IMR-90 (cell line): Measurements from ENCODE around the gene ASXL1. TPM values are rescaled to one million over a fixed set of nuclear protein-coding genes. Genes with fewer than 3 reads are reported as not detected.

Experiments used
- ATAC-seq: fragments of 200-7000 bp; cut with Tn5 transposase; 2 replicates; pipeline ENCODE4 v1.9.1; 2020; ENCODE audit warnings: low read depth, mild to moderate bottlenecking, moderate library complexity
- BruUV-seq: library from RNA; stranded (reverse); fragments of 400-500 nt; replicated peaks from 2 replicates; lab custom pipeline; 2021; lab: Mats Ljungman, UMichigan
- CTCF ChIA-PET: fragments of 300-600 bp; formaldehyde crosslinking; extraction: SDS; loops from one replicate; lab custom pipeline; 2021; ENCODE audit warnings: antibody characterized with exemption; lab: Yijun Ruan, JAX
- POLR2A ChIA-PET: fragments of 300-600 bp; sonication (Branson Sonifier 250); formaldehyde crosslinking; loops from one replicate; lab custom pipeline; 2022; ENCODE audit warnings: antibody characterized with exemption; ENCODE audit not compliant: unreplicated experiment; lab: Charles Lee
- DNase-seq: peaks from one replicate; pipeline ENCODE4 v3.0.0; 2013
- H2AFZ ChIP-seq: replicated peaks from 2 replicates; pipeline ENCODE3; 2013; ENCODE audit warnings: low read length, mild to moderate bottlenecking; ENCODE audit not compliant: poor library complexity
- H2AK5ac ChIP-seq: 2 replicates; pipeline ENCODE4 v1.6.1; 2013; ENCODE audit warnings: low read depth, low read length, inconsistent platforms
- H2AK9ac ChIP-seq: replicated peaks from 2 replicates; pipeline ENCODE3; 2013; ENCODE audit warnings: mild to moderate bottlenecking, low read depth, low read length, moderate library complexity; ENCODE audit not compliant: poor library complexity
- H2BK120ac ChIP-seq: 2 replicates; pipeline ENCODE4 v1.6.1; 2013; ENCODE audit warnings: low read depth, low read length, inconsistent platforms
- H2BK15ac ChIP-seq: 3 replicates; pipeline ENCODE4 v1.6.1; 2013; ENCODE audit warnings: low read depth, low read length, inconsistent platforms
- H2BK20ac ChIP-seq: 2 replicates; pipeline ENCODE4 v1.6.1; 2013; ENCODE audit warnings: low read depth, mild to moderate bottlenecking, inconsistent platforms, low read length, moderate library complexity
- H2BK5ac ChIP-seq: 2 replicates; pipeline ENCODE4 v1.6.1; 2013; ENCODE audit warnings: mild to moderate bottlenecking, low read depth, low read length, inconsistent platforms; ENCODE audit not compliant: poor library complexity, severe bottlenecking
- H3K14ac ChIP-seq: replicated peaks from 2 replicates; pipeline ENCODE4 v1.6.1; 2013; ENCODE audit warnings: low read depth, low read length, inconsistent platforms
- H3K18ac ChIP-seq: 2 replicates; pipeline ENCODE4 v1.6.1; 2013; ENCODE audit warnings: low read depth, low read length, control low read depth
- H3K23ac ChIP-seq: 2 replicates; pipeline ENCODE4 v1.6.1; 2013; ENCODE audit warnings: low read depth, low read length, inconsistent platforms
- H3K27ac ChIP-seq: 2 replicates; pipeline ENCODE4 v1.5.1; 2013; ENCODE audit warnings: mild to moderate bottlenecking, control low read depth, low read length; ENCODE audit not compliant: insufficient read depth
- H3K27me3 ChIP-seq: 2 replicates; pipeline ENCODE4 v1.6.1; 2013; ENCODE audit warnings: low read length; ENCODE audit not compliant: control insufficient read depth, insufficient read depth
- H3K36me3 ChIP-seq: 2 replicates; pipeline ENCODE4 v1.6.1; 2013; ENCODE audit warnings: low read length, mixed read lengths; ENCODE audit not compliant: control insufficient read depth, insufficient read depth
- H3K4ac ChIP-seq: 2 replicates; pipeline ENCODE4 v1.6.1; 2013; ENCODE audit warnings: low read depth, low read length, inconsistent platforms
- H3K4me1 ChIP-seq: 2 replicates; pipeline ENCODE4 v1.6.1; 2013; ENCODE audit warnings: low read length, mixed read lengths; ENCODE audit not compliant: control insufficient read depth, insufficient read depth
- H3K4me2 ChIP-seq: 2 replicates; pipeline ENCODE4 v1.6.1; 2013; ENCODE audit warnings: low read depth, mild to moderate bottlenecking, control low read depth, low read length, moderate library complexity
- H3K4me3 ChIP-seq: 2 replicates; pipeline ENCODE4 v1.5.1; 2013; ENCODE audit warnings: low read depth, mild to moderate bottlenecking, control low read depth, low read length, moderate library complexity; ENCODE audit not compliant: insufficient read depth
- H3K56ac ChIP-seq: 2 replicates; pipeline ENCODE4 v1.6.1; 2013; ENCODE audit warnings: low read length, inconsistent platforms; ENCODE audit not compliant: insufficient read depth; ENCODE audit errors: extremely low read depth
- H3K79me1 ChIP-seq, 2 experiments: 2 replicates each; pipeline ENCODE4 v1.6.1; 2013; ENCODE audit warnings: low read length in 2 of 2, inconsistent platforms in 1 of 2, low read depth in 1 of 2
- H3K9ac ChIP-seq: 2 replicates; pipeline ENCODE4 v1.6.1; 2013; ENCODE audit warnings: low read depth, low read length, control low read depth
- H3K9me1 ChIP-seq: 2 replicates; pipeline ENCODE4 v1.6.1; 2013; ENCODE audit warnings: low read length, inconsistent platforms; ENCODE audit not compliant: insufficient read depth
- H3K9me3 ChIP-seq: 2 replicates; pipeline ENCODE4 v1.6.1; 2013; ENCODE audit warnings: low read length; ENCODE audit not compliant: control insufficient read depth, insufficient read depth
- H4K20me1 ChIP-seq: 2 replicates; pipeline ENCODE4 v1.6.1; 2013; ENCODE audit warnings: low read length, inconsistent platforms; ENCODE audit not compliant: insufficient read depth
- H4K5ac ChIP-seq: 2 replicates; pipeline ENCODE4 v1.6.1; 2013; ENCODE audit warnings: mild to moderate bottlenecking, low read depth, low read length, control low read depth
- H4K8ac ChIP-seq, 2 experiments: 2 replicates each; pipeline ENCODE4 v1.6.1; 2013; ENCODE audit warnings: low read depth in 2 of 2, low read length in 2 of 2, control low read depth in 1 of 2, inconsistent platforms in 1 of 2
- H4K91ac ChIP-seq: 2 replicates; pipeline ENCODE4 v1.6.1; 2013; ENCODE audit warnings: low read depth, low read length, inconsistent platforms; ENCODE audit not compliant: insufficient read depth
- BHLHE40 ChIP-seq: fragments of 150-350 bp; IDR thresholded peaks from 2 replicates; pipeline ENCODE4 v1.6.1; 2016; ENCODE audit warnings: mild to moderate bottlenecking, low read depth, low read length
- CHD1 ChIP-seq: IDR thresholded peaks from 2 replicates; pipeline ENCODE4 v1.6.1; 2012; ENCODE audit warnings: low read depth, low read length, improper control_type of control experiment
- FOS ChIP-seq: fragments of 150-350 bp; IDR thresholded peaks from 2 replicates; pipeline ENCODE4 v1.6.1; 2016; ENCODE audit warnings: low read depth, low read length
- MAZ ChIP-seq: IDR thresholded peaks from 2 replicates; pipeline ENCODE4 v1.6.1; 2012; ENCODE audit warnings: low read depth, mild to moderate bottlenecking, low read length, improper control_type of control experiment, moderate library complexity, borderline replicate concordance
- MXI1 ChIP-seq: IDR thresholded peaks from 2 replicates; pipeline ENCODE4 v1.6.1; 2012; ENCODE audit warnings: low read depth, mild to moderate bottlenecking, low read length, moderate library complexity, borderline replicate concordance
- NFE2L2 ChIP-seq: fragments of 150-350 bp; IDR thresholded peaks from 2 replicates; pipeline ENCODE4 v1.6.1; 2016; ENCODE audit warnings: low read depth, mild to moderate bottlenecking, low read length
- POLR2A ChIP-seq: IDR thresholded peaks from 2 replicates; pipeline ENCODE4 v1.6.1; 2012; ENCODE audit warnings: mild to moderate bottlenecking, low read depth, low read length
- RAD21 ChIP-seq: IDR thresholded peaks from 2 replicates; pipeline ENCODE4 v1.6.1; 2012; ENCODE audit warnings: low read length, improper control_type of control experiment
- RCOR1 ChIP-seq: IDR thresholded peaks from 2 replicates; pipeline ENCODE4 v1.6.1; 2012; ENCODE audit warnings: mild to moderate bottlenecking, low read length, improper control_type of control experiment; ENCODE audit not compliant: insufficient replicate concordance
- RFX5 ChIP-seq: IDR thresholded peaks from 2 replicates; pipeline ENCODE4 v1.8.0; 2012; ENCODE audit warnings: low read depth, mild to moderate bottlenecking, low read length, moderate library complexity
- SMC3 ChIP-seq: fragments of 150-350 bp; IDR thresholded peaks from 2 replicates; pipeline ENCODE4 v1.6.1; 2016; ENCODE audit warnings: low read depth, mild to moderate bottlenecking, antibody characterized with exemption, low read length, moderate library complexity
- WGBS, 2 experiments: methylation state at CpG; one replicate each; pipeline versions ENCODE4 v1.1.5 to v1.1.7; 2013; ENCODE audit warnings: missing lambda C conversion rate in 2 of 2; ENCODE audit not compliant: insufficient read length in 1 of 2; ENCODE audit errors: extremely low coverage in 2 of 2; 5-methylcytosine and 5-hydroxymethylcytosine counted together
- dilution Hi-C: fragments of 300-500 bp; cut with HindIII; formaldehyde crosslinking; loops from one replicate; pipeline ENCODE4 v1.14.3; 2018; ENCODE audit warnings: low sequenced_read_pairs; ENCODE audit not compliant: unreplicated experiment
- in situ Hi-C: fragments of 300-500 bp; cut with MboI; formaldehyde crosslinking; loops from 3 replicates; pipeline ENCODE4 v1.14.3; 2019; ENCODE audit warnings: low sequenced_read_pairs, inconsistent platforms, mixed read lengths
- intact Hi-C: fragments of 100-400 bp; cut with micrococcal nuclease; formaldehyde crosslinking; loops from 2 replicates; pipeline ENCODE4 v1.10.0; 2022
- polyA plus RNA-seq, 3 experiments: library from polyadenylated mRNA; depleted of rRNA; stranded (reverse); fragments of >200 nt; gene quantifications; 2 replicates each; pipeline ENCODE4 v1.2.3, GENCODE V29; 2012; ENCODE audit warnings: low replicate concordance in 1 of 3
- total RNA-seq: library from RNA; depleted of rRNA; stranded (reverse); fragments of >200 nt; gene quantifications from 2 replicates; pipeline ENCODE4 v1.2.3, GENCODE V29; 2012
- TF ChIP-seq, protein P1 (sequence below): conservative IDR thresholded peaks from 2 replicates; pipeline ENCODE4 v1.5.1; 2012; ENCODE audit warnings: mild to moderate bottlenecking, low read depth, low read length, improper control_type of control experiment
- TF ChIP-seq, protein P2 (sequence below): fragments of 150-350 bp; IDR thresholded peaks from 2 replicates; pipeline ENCODE4 v1.6.1; 2016; ENCODE audit warnings: low read depth, mild to moderate bottlenecking, low read length, moderate library complexity, borderline replicate concordance
- TF ChIP-seq, protein P3 (sequence below): fragments of 150-350 bp; IDR thresholded peaks from 2 replicates; pipeline ENCODE4 v1.6.1; 2017; ENCODE audit warnings: mild to moderate bottlenecking, antibody characterized with exemption, low read length, low read depth

ASXL1 gene
- total and polyA plus RNA-seq, 2 of the 4 experiments (the other 2 are of a cell fraction): 29.9 to 37.1 TPM

DNA sequence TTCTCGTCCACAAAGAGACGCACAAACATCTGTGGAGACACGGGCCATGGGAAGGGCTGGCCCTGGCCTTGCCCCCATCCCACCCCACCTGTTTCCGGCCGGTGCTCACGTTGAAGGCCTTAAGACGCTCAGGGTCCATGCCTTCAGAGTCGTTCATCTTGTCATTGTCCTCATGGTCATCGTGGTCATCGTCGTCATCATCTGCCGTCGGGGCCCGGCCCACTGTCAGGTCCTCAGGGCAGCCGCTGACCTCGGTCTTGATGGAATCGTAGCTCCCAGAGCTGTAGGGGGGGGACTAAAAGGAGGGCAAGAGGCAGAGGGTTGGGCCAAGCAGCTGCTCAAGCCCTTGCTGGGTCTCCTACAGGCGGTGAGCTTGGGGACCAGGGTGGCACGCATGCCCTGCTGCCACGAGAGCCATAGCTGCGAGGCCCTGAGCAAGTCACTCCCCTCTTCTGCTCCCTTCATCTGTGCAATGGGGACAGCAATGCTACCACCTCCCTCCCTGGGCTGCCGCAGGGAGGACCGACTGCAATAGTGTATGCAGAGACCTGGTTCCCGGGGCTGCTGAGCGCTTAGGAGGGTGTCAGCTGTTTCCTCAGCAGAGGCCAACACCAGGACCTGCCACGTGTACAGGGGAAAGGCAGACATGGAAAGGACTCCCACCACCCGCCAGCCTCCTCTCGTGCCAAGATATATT is 95.5 kb downstream of the ASXL1 start:
- H3K14ac ChIP-seq: no peak overlapping the region
- no peak overlapping the region for H3K23ac ChIP-seq
- no peak overlapping the region for H3K27ac ChIP-seq
- no peak overlapping the region for H3K4me3 ChIP-seq
- H3K9me1 ChIP-seq: peaks cover 11% of the 10 kb centered on the region; the same call in 1 of the 2 replicates
- H2AFZ ChIP-seq: no peak overlapping the region
- ATAC-seq (no peak), DNase-seq (no peak)
- H2BK15ac ChIP-seq: no peak overlapping the region
- H2BK5ac ChIP-seq: no peak overlapping the region
- H2AK5ac ChIP-seq: no peak overlapping the region
- H3K9ac ChIP-seq: no peak overlapping the region
- dilution Hi-C loops (no loop called here), intact Hi-C loops (no loop called here), in situ Hi-C loops (no loop called here)
- no peak overlapping the region for H4K8ac ChIP-seq
- peaks cover 11% of the 10 kb centered on the region for H3K4me1 ChIP-seq
- no peak overlapping the region for H4K91ac ChIP-seq
- no peaks in the 10 kb centered on the region for H3K9me3 ChIP-seq
- CTCF ChIA-PET: no interaction called here
- H4K5ac ChIP-seq: no peak overlapping the region
- H3K4me2 ChIP-seq: no peak overlapping the region
- H4K20me1 ChIP-seq: peaks cover 35% of the 10 kb centered on the region
- H2AK9ac ChIP-seq: no peak overlapping the region
- TF ChIP-seq RCOR1: no peak
- no peak for TF ChIP-seq BHLHE40
- TF ChIP-seq, protein P1, sequence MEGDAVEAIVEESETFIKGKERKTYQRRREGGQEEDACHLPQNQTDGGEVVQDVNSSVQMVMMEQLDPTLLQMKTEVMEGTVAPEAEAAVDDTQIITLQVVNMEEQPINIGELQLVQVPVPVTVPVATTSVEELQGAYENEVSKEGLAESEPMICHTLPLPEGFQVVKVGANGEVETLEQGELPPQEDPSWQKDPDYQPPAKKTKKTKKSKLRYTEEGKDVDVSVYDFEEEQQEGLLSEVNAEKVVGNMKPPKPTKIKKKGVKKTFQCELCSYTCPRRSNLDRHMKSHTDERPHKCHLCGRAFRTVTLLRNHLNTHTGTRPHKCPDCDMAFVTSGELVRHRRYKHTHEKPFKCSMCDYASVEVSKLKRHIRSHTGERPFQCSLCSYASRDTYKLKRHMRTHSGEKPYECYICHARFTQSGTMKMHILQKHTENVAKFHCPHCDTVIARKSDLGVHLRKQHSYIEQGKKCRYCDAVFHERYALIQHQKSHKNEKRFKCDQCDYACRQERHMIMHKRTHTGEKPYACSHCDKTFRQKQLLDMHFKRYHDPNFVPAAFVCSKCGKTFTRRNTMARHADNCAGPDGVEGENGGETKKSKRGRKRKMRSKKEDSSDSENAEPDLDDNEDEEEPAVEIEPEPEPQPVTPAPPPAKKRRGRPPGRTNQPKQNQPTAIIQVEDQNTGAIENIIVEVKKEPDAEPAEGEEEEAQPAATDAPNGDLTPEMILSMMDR: no peak
- no peak for TF ChIP-seq RFX5
- TF ChIP-seq, protein P2, sequence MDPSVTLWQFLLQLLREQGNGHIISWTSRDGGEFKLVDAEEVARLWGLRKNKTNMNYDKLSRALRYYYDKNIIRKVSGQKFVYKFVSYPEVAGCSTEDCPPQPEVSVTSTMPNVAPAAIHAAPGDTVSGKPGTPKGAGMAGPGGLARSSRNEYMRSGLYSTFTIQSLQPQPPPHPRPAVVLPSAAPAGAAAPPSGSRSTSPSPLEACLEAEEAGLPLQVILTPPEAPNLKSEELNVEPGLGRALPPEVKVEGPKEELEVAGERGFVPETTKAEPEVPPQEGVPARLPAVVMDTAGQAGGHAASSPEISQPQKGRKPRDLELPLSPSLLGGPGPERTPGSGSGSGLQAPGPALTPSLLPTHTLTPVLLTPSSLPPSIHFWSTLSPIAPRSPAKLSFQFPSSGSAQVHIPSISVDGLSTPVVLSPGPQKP: no peak
- TF ChIP-seq SMC3: no peak
- no peak for TF ChIP-seq POLR2A
- no peak for TF ChIP-seq FOS
- no peak for TF ChIP-seq NFE2L2
- TF ChIP-seq MXI1: no peak
- no peak for TF ChIP-seq MAZ
- TF ChIP-seq RAD21: no peak
- TF ChIP-seq, protein P3, sequence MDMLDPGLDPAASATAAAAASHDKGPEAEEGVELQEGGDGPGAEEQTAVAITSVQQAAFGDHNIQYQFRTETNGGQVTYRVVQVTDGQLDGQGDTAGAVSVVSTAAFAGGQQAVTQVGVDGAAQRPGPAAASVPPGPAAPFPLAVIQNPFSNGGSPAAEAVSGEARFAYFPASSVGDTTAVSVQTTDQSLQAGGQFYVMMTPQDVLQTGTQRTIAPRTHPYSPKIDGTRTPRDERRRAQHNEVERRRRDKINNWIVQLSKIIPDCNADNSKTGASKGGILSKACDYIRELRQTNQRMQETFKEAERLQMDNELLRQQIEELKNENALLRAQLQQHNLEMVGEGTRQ: no peak
- no peak for TF ChIP-seq CHD1
- 95% methylated on average over 11 of the region's 28 CpGs; no CpG with 5 or more reads in 1 of the 2 experiments for WGBS, 2 experiments
- no peak overlapping the region for H3K56ac ChIP-seq
- POLR2A ChIA-PET: no interaction called here
- H3K18ac ChIP-seq: no peak overlapping the region
- no peaks in the 10 kb centered on the region for H3K27me3 ChIP-seq
- peaks cover 64% of the 10 kb centered on the region for H3K36me3 ChIP-seq
- peaks cover 33 to 40% of the 10 kb centered on the region in 2 experiments for H3K79me1 ChIP-seq
- H2BK120ac ChIP-seq: no peak overlapping the region
- H2BK20ac ChIP-seq: no peak overlapping the region
- no peak overlapping the region for H3K4ac ChIP-seq
- no TSS peak for BruUV-seq
